Left hindlimb (tissue), 1 donor: ENCODE data around the gene TMEM82.

Experiments used
- DNase-seq: peaks from one replicate; pipeline ENCODE4 v3.0.0-alpha.2; 2018

TMEM82 gene

DNA sequence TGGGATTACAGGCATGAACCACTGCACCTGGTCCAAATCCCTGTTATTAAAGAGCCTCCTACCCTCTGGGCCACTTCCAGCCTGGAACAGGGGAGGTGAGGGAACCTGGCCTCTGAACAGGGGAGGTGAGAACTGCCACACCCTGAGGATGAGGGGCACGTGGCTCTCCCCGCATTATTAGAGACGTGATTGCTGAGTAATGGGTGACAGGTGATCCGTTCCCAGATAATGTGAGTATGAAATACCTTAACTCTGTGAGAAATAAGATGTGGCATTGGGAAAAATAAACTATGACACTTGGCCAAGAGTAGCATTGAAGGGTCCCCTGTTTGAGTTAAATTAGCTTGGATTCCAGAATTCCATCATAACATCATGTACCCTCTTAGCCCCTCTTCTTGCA is 19.9 kb upstream of the TMEM82 start:
- no peak for DNase-seq

DNA sequence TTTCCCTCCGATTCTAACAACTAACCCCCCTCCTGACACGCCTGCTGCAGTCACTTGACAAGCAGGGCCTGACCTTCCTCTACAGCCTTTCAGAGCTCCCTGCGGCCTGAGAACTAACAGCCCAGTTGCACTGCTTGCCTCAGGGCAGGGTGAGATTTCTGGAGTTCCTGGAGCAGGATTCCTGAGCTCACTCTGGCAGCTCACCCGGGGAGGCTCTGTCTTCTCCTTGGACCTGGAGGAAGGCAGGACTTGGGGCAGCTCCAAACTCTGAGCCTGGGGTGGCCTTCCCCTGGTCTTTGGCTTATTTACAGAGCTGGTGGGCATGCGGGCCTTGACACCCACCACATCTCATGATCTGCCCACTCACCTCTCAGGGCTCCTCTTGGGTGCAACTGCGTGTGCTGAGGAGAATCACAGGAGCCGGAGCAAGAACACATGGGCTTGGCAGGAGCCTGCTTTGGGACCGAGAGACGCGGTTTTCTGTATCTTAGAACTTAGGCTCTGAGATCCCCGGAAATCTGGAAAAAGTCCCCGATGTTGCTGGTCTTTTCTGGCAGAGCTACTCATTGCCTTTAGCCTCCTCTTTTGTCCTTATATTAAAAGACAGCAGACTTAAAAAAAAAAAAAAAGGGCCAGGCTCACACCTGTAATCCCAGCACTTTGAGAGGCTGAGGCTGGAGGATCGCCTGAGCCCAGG is 19.3 kb upstream of the TMEM82 start:
- DNase-seq, result no peak

DNA sequence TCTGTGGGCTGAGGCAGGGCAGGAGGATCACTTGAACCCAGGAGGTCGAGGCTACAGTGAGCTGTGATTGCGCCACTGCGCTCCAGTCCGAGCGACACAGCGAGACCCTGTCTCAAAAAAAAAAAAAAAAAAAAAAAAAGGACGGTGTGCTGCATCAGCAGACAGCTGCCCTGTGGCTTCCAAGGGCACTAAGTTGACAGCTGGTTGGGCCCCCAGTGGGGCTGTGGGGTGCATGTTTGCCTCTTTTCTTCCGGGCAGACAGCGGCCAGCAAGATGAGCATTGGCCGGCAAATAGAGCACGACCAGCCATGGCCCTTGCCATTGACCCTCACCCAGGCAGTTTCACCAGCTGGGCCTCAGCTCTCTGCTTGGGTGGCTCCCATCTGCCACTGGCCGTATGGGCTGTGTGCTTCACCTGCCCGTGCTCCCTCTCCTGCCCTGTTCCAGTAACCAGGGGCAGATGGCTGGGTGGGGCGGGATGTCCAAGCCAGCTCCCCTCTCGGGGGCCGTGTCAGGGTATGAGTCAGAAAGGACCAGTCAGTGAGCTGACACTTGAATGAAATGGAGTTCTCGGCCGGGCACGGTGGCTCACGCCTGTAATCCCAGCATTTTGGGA is 18.6 kb upstream of the TMEM82 start:
- no peak for DNase-seq

DNA sequence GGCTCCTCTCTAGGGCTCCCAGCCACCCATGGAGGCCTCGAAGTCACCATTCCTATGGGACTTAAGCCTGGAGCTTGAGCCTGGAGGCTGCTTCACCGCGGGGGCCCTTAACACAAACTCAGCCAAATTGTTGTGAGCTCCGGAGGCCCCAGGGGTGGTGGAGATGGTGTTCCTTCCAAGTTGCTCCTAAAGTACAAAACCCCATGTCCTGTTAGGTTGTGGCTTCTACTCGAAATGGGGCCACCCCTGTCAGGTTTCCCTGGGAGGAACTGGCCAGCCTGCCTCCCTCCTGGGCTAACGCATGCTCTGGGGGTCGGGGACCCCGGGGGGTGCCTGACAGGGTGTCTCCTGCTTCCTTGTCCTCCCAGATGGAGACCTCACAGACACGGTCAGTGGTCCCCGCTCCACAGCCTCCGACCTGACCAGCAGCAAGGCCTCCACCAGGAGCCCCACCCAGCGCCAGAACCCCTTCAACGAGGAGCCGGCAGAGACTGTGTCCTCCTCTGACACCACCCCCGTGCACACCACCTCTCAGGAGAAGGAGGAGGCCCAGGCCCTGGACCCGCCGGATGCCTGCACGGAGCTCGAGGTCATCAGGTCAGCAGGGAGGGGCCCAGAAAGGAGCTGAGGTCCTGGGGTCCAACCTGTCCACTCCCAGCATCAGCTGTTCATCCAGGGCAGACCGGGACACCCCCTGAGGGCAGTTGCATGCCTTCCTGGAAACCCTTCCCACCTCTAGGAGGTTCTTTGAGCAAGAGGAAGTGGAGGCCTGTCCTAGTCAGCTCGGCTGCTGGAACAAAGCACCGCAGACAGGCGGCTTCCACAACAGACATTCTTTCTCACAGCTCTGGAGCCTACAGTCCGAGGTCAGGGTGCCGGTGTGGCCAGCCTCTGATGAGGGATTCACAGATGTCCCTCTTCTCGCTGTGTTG is 17.1 kb upstream of the TMEM82 start:
- no peak for DNase-seq

DNA sequence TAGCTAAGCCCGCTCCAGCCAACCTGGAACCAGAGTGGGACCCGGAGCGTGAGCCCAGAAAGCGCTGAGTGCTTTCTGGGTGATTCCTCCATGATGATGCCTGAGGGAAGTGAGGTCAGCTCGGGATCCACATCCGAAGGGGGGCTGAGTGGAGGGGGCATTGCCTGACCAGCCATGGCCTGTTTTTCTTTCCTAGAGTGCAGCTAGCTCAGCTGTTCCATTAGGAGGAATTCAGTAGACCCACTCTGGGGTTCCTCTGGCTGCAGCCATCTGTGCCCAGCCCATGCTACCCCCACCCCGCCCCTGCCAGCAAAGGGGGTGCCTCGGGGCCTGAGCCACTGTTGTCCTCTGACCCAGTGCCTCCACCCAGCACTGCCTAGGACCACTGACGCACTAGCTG is 15.8 kb upstream of the TMEM82 start:
- DNase-seq, result no peak

DNA sequence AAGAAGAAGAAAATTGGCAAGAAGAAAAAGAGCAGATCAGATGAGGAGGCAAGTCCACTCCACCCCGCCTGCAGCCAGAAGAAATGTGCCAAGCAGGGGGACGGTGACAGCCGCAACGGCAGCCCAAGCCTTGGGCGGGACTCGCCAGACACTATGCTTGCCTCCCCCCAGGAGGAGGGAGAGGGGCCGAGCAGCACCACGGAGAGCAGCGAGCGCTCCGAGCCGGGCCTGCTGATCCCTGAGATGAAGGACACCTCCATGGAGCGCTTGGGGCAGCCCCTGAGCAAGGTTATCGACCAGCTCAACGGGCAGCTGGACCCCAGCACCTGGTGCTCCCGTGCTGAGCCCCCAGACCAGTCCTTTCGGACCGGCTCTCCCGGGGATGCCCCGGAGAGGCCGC is 15.3 kb upstream of the TMEM82 start:
- no peak for DNase-seq

DNA sequence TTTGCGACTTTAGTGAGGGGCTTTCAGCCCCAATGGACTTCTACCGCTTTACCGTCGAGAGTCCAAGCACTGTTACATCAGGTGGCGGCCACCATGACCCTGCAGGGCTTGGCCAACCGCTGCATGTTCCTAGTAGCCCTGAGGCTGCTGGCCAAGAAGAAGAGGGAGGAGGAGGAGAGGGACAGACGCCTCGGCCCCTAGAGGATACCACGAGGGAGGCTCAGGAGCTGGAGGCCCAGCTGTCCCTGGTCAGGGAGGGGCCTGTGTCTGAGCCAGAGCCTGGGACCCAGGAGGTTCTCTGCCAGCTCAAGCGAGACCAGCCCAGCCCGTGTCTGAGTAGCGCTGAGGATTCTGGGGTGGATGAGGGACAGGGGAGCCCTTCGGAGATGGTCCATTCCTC is 14.9 kb upstream of the TMEM82 start:
- DNase-seq, result no peak

DNA sequence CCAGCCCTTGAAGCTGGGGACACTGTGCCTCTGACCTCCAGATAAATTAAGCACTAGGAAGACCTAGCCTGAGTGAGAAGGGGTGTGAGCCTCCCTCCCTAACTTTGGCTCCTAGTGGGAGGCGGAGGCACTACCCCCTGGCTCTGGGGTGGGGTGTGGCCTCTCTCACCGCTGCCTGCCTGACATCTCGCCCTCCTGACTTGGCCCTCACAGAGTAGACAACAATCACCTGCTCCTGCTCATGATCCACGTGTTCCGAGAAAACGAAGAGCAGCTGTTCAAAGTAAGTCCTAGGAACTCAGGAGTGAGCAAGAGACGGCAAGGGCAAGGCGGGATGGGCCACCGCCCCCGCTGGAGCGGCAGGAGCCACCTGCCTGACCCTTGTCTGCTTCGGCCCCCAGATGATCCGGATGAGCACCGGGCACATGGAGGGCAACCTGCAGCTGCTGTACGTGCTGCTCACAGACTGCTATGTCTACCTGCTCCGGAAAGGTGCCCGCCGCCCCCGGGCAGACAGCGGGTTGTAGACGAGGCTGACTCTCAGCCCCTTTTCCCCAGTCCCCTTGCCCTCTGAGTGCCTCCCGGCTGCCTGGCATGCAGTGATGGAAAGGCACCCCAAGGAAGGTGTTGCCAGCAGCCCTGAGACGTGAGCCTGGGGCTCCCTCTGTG is 14.3 kb upstream of the TMEM82 start:
- DNase-seq, result no peak

DNA sequence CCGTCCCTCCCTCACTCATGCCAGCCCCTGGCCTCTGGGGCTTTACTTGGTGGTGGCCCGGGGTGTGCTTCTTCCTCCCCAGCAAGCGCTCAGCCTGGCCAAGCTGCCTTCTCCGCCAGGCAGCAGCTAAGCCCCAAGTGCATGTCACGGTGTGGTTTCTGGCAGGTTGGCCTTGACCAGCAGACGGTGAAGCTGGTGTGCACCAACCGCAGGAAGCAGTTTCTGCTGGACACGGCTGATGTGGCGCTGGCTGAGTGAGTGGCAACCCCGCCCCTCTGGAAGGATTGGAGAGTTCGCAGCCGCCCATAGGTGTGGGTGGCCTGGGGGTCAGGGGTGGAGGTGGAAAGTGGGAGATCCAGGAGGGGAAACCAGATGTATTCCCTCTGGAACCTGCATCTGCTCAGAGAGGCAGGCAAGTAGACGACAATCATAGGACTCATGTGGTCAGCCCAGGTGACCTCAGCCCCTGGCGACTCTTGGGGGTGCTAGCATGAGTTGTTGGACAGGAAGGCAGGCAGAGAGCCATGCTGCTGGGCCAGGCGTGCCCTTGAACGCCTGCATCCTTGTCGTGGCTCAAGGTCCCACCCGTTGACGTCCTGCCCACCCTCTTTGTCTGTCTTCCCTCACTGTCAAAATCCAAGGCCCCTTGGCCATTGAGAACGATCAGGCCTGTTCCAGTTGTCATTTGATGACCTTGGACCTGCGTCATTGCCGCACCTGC is 13.2 kb upstream of the TMEM82 start:
- no peak for DNase-seq

DNA sequence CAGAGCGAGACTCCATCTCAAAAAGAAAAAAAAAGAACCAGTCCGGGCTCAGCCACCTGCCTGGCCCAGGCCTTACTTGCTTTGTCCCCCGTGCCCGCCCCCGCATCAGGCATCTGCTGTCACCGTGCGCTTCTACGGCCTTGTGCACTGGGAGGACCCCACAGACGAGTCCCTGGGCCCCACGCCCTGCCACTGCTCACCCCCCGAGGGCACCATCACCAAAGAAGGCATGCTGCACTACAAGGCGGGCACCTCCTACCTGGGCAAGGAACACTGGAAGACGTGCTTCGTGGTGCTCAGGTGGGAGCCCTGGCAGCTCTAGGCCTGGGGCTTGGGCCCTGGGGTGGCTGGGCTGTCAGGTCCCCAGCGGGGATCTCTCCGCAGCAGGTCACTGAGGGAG is 11.9 kb upstream of the TMEM82 start:
- no peak for DNase-seq

DNA sequence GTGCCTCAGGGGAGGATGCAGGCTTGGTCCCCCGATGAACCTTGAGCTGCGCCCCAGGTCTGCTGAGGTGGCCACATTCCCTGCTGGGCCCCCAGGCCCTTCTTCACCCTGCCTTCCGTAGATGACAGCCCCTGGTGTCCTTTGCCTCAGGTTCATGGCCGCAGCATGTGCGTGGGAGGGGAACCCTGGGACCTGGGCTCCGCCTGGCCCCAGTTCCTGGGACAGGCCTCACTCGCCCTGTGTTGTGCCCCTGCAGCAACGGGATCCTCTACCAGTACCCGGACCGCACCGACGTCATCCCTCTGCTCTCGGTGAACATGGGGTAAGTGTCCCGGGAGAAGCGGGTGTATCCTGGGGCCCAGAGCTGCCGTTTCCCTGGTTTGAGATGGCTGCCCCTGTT is 11.4 kb upstream of the TMEM82 start:
- no peak for DNase-seq

DNA sequence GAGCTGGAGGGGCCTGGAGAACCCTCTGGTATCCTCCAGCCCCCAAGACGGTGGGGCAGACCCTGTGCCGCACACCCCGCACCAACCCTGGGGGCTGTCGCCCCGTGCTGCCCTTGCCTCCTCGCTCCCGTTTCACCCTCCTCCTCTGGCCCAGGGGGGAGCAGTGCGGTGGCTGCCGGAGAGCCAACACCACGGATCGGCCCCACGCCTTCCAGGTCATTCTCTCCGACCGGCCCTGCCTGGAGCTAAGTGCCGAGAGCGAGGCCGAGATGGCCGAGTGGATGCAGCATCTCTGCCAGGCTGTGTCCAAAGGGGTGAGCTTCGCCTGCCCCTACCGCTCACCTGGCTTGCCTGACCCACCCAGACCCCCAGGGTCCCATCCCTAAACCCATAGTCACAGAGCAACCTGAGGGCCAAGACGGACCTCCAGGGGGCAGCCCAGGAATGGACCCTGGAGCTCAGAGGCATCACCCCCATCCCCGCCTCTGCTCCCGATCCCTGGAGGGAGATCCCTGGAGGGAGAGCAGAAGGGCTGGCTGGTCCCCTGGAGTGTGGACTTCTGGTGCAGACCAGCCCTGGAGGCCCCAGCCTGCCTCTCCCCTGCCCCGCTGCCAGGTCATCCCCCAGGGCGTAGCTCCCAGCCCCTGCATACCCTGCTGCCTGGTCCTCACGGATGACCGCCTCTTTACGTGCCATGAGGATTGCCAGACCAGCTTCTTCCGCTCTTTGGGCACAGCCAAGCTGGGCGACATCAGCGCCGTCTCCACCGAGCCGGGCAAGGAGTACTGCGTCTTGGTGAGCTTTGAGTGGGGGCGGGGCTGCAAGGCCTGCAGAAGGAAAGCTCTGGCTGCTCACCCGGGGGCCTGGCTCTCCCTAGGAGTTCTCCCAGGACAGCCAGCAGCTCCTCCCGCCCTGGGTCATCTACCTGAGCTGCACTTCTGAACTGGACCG is 10.3 kb upstream of the TMEM82 start:
- no peak for DNase-seq

DNA sequence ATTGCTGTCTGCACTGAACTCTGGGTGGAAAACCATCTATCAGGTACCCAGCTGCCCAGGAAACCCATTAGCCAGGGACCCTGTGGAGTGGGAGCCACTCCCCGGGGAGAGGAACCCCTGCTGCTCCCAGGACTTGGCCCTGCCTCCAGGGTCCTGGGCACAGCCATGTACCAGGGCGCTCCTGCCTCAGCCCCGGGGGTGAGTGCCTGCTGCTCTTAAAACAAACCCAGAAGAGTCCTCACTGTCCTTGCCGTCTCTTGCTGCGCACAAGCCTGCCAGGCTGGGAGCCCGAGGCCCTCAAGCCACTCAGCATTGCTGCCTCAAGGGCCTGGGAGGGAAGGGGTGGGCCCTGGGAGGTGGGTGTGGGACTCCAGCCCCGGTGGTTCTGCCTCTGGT is 9.6 kb upstream of the TMEM82 start:
- no peak for DNase-seq

DNA sequence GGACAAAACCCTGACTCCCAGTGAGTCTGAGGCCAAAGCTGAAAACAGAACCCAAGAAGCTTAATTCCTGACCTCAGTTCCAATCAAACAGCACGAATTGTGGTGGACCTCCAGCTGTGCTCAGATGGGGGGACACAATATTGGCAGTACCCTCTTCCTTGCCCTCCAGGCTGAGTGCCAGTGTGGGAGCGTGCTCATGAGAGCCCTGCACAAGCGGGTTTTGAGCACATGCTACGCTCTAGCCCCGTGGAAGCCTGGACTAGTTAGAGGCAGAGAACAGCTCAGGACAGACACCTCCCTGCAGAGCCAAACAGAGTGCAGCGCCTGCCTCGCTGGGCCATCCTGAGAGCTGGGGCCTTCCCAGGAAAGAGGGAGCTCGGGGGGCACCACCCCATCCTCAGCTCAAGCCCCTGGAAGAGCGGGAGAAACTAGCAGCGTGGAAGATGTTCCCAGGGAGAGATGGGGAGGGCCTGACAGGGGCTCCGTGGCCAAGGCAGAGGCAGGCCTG is 9.0 kb upstream of the TMEM82 start:
- no peak for DNase-seq

DNA sequence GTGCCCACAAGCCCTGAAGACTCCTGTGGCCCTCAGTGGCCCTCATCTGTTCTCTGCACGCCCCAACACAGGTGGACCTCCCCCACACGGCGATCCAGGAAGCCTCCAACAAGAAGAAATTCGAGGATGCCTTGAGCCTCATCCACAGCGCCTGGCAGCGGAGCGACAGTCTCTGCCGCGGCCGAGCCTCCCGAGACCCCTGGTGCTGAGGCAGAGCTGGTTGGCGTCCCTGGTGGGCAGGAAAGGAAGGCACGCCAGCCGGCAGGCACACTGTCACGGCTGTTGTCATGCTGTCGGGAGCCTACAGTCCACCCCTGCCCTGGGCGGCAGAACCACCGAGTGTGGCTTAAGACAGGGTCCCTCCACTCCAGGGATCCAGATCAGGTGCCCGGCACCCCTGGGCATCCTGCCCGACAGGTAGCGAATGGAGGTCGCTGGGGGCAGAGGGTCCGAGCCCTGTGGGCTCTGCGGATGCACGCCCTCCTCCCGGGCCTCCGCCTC is 8.5 kb upstream of the TMEM82 start:
- no peak for DNase-seq

DNA sequence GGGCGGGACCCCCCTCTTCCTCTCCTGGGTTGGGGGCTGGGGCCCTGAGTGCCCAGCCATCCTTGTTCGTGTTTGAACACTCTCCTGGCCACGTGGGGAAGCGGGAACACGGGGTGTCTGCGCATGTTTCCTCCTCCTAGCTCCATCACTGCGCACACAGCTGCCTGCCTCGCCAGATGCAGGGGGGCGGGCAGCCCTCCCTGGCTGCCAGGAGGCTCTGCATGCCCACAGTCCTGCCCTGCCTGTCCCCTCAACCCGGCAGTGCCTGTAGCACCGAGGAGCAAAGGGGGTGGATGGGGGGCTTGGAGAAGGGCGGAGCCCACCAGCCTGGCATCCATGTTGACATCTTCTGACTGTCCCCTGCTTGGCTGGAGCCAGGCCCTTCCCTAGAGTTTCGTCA is 8.0 kb upstream of the TMEM82 start:
- DNase-seq, result no peak

DNA sequence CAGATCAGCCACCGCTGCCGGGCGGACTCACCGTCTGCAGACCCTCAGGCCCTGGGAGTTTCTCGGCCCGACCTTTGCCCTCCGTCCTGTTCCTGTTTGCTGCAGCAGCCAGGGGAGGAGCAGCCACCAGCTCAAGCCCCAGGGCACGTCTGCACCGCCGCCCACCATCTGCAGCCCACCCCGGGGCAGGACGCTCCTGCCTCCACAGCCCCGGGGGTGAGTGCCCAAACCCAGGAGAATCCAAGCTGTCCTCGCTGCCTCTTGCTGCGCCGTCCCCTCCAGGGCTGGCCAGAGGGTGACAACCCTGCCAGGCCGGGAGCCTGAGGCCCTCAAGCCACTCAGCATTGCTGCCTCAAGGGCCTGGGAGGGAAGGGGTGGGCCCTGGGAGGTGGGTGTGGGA is 7.4 kb upstream of the TMEM82 start:
- no peak for DNase-seq

DNA sequence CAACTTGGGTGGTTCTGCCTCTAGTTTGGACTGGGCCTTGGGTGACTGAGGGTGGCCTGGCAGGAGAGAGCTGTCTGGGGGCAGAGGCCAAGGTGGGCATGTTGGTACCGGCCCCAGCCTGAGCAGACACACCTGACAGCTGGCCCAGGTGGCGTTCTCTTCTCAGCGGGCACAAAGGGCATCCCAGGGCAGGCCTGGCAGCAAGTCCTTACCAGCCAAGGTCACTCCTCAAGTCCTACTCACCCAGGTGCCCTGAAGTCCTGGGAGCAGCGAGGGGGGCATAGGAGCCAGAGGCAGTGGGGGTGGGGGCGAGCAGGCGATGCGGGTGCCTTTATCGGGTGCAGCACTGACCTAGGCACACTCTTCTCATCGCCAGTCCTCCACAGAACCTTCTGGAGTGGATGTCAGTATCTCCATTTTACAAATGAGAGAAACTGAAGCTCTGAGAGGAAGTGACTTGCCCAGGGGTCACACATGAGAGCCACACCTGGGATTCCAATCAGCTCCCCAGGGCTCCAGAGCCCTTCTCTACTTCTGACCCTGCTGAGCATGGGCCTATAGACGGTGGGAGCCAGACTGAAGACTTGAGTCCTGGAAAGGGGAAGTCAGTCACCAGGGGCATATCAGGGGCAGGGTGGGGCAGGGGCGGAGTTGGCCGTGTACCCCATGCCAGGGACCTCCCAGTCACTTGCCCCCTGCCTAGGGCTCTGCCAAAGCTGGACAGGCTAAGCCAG is 6.8 kb upstream of the TMEM82 start:
- no peak for DNase-seq

DNA sequence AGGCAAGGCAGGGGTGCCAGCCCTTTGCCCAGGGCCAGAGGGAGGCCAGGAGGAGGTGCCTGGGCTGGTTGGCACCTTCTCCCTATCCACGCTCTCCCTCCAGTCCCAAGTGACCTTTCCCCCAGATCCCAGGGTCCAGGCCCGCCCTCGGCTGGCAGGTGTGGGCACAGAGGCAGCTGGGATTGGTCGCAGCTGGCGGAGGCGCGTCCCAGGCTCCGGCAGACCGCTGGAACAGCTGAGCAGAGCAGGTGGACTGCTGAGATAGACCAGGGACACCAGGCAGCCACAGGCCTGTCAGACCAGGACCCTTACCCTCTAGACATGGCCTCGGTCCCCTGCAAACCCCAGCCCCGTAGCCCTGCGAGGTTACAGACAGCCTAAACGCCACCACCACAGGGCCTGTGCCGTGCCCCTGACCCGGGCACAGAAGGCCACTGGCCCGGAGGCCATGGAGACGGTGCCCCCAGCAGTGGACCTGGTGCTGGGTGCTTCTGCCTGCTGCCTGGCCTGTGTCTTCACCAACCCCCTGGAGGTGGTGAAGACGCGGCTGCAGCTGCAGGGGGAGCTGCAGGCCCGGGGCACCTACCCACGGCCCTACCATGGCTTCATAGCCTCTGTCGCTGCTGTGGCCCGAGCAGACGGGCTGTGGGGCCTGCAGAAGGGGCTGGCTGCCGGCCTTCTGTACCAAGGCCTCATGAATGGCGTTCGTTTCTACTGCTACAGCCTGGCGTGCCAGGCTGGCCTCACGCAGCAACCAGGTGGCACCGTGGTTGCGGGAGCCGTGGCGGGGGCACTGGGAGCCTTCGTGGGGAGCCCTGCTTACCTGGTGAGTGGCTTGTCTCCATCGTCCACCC is 6.0 kb upstream of the TMEM82 start, which contains the start of gene SLC25A34:
TSS of gene SLC25A34 (plus strand) at position 221 of the 854 bp plus-strand sequence. CDS start at position 449, 228 bp downstream.
- peak; percentile 78 for DNase-seq
